Ovary (tissue), 3 donors: Measurements from ENCODE around the gene SELP.
"Not testable (repeated sequence)": the region's sequence is repeated elsewhere in the genome, so short reads cannot be mapped to it uniquely, and the experiment has no call there.

Experiments
- EP300 ChIP-seq: sonication (generic); formaldehyde crosslinking; IDR thresholded peaks from one replicate; pipeline ENCODE4 v1.6.1; 2017; ENCODE audit warnings: antibody characterized with exemption
- TF ChIP-seq, protein P1 (sequence below), 3 donors: fragments of 450-650 bp in 2 of 3; fragments of 200-600 bp in 1 of 3; IDR thresholded peaks; one replicate each; pipeline versions ENCODE4 v1.5.1 to v1.8.0; 2016 to 2022; ENCODE audit warnings: antibody characterized with exemption in 3 of 3, mild to moderate bottlenecking in 1 of 3
- donor health status: DM: no; HTN: no; CAD: no.

- TF ChIP-seq, protein P1, sequence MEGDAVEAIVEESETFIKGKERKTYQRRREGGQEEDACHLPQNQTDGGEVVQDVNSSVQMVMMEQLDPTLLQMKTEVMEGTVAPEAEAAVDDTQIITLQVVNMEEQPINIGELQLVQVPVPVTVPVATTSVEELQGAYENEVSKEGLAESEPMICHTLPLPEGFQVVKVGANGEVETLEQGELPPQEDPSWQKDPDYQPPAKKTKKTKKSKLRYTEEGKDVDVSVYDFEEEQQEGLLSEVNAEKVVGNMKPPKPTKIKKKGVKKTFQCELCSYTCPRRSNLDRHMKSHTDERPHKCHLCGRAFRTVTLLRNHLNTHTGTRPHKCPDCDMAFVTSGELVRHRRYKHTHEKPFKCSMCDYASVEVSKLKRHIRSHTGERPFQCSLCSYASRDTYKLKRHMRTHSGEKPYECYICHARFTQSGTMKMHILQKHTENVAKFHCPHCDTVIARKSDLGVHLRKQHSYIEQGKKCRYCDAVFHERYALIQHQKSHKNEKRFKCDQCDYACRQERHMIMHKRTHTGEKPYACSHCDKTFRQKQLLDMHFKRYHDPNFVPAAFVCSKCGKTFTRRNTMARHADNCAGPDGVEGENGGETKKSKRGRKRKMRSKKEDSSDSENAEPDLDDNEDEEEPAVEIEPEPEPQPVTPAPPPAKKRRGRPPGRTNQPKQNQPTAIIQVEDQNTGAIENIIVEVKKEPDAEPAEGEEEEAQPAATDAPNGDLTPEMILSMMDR (IDR thresholded peaks at IDR 0.05) = not testable (repeated sequence)
- TF ChIP-seq EP300 = not testable (repeated sequence)
These were observed 31.1 kb upstream of the SELP start for GRCh38 chr1:169661066-169661465.
